Measurements from ENCODE around the gene RNF220. TPM values are rescaled to one million over a fixed set of nuclear protein-coding genes. Genes with fewer than 3 reads are reported as not detected.

Gene RNF220
- total RNA-seq, 6 experiments from 2014 or later, result 19.2 to 57.9 (median 23.0) TPM

GRCh38 chr1:44659566-44659965 lies 254.5 kb downstream of the RNF220 start:
- no peak for TF ChIP-seq POLR2A (IDR thresholded peaks at IDR 0.05)
- TF ChIP-seq CTCF (IDR thresholded peaks at IDR 0.05), result no peak
- H3K4me3 ChIP-seq, result no peak overlapping the region
- DNase-seq, result peak in 1 of 3 donors; percentile 47
- no peak for ATAC-seq
- intact Hi-C loops (cut with DNase I), result no loop called here
- H3K4me1 ChIP-seq, result peaks cover 0 to 40% (median 18%) of the 10 kb centered on the region in 4 donors
- no peaks in the 10 kb centered on the region for H3K27me3 ChIP-seq
- peaks cover 0 to 12% (median 4%) of the 10 kb centered on the region in 4 donors for H3K36me3 ChIP-seq
- 88% methylated on average over 2 of the region's 4 CpGs for WGBS (ENCODE audit: insufficient coverage, low coverage, low lambda C conversion rate, missing lambda C conversion rate)
- H3K9me3 ChIP-seq, result no peaks in the 10 kb centered on the region
- H3K27ac ChIP-seq, result peak overlapping the region in 2 of 3 donors; percentile 67 to 96

- WGBS (ENCODE audit: insufficient coverage, low coverage, low lambda C conversion rate, missing lambda C conversion rate), result 37% methylated on average over 2 of the region's 9 CpGs
Observed at GRCh38 chr1:44660176-44660575, 255.1 kb downstream of the RNF220 start.

GRCh38 chr1:44661781-44662682 lies 257.0 kb downstream of the RNF220 start:
- TF ChIP-seq CTCF (IDR thresholded peaks at IDR 0.05), result no peak
- TF ChIP-seq POLR2A (IDR thresholded peaks at IDR 0.05), result peak; percentile 52
- ATAC-seq (peak in 3 of 4 donors; percentile 7 to 39 (median 30)), DNase-seq (peak in 1 of 3 donors; percentile 42)
- intact Hi-C loops (cut with DNase I), result no loop called here
- H3K36me3 ChIP-seq, result peaks cover 0 to 9% (median 0%) of the 10 kb centered on the region in 4 donors
- H3K27me3 ChIP-seq, result no peaks in the 10 kb centered on the region
- 65% methylated on average over 9 of the region's 15 CpGs for WGBS (ENCODE audit: insufficient coverage, low coverage, low lambda C conversion rate, missing lambda C conversion rate)
- H3K9me3 ChIP-seq, result no peaks in the 10 kb centered on the region
- no peak overlapping the region for H3K4me3 ChIP-seq
- peaks cover 0 to 40% (median 18%) of the 10 kb centered on the region in 4 donors for H3K4me1 ChIP-seq
- H3K27ac ChIP-seq, result peak overlapping the region; percentile 38 to 68 (median 60)

More at GRCh38 chr1:44660176-44660575, 255.1 kb downstream of the RNF220 start:
- Histone ChIP-seq H3K36me3 (peaks cover 0 to 9% (median under 1%) of the 10 kb centered on the region in 4 donors), H3K9me3 (no peaks in the 10 kb centered on the region), H3K27ac (peak overlapping the region in 2 of 3 donors; percentile 67 to 96), H3K4me3 (no peak overlapping the region), H3K4me1 (peaks cover 0 to 40% (median 18%) of the 10 kb centered on the region in 4 donors), H3K27me3 (no peaks in the 10 kb centered on the region)
- ATAC-seq (peak; percentile 85 to 92 (median 91)), DNase-seq (peak; percentile 89 to 97 (median 95))
- intact Hi-C loops (cut with DNase I), result no loop called here
- TF ChIP-seq POLR2A (IDR thresholded peaks at IDR 0.05) (peak; percentile 77), CTCF (IDR thresholded peaks at IDR 0.05) (peak in 1 of 4 donors; percentile 6)

- peak in 1 of 3 donors; percentile 39 for DNase-seq
Observed at GRCh38 chr1:44662683-44663030, 257.6 kb downstream of the RNF220 start.

More at GRCh38 chr1:44662683-44663030, 257.6 kb downstream of the RNF220 start:
- TF ChIP-seq POLR2A (IDR thresholded peaks at IDR 0.05) (no peak), CTCF (IDR thresholded peaks at IDR 0.05) (no peak)
- H3K4me3 ChIP-seq, result no peak overlapping the region
- 80% methylated on average over 2 of the region's 5 CpGs for WGBS (ENCODE audit: insufficient coverage, low coverage, low lambda C conversion rate, missing lambda C conversion rate)
- ATAC-seq, result no peak
- H3K27ac ChIP-seq, result peak overlapping the region in 2 of 3 donors; percentile 60 to 68
- H3K9me3 ChIP-seq, result no peaks in the 10 kb centered on the region
- intact Hi-C loops (cut with DNase I), result no loop called here
- no peaks in the 10 kb centered on the region for H3K27me3 ChIP-seq
- peaks cover 0 to 9% (median 0%) of the 10 kb centered on the region in 4 donors for H3K36me3 ChIP-seq
- peaks cover 0 to 40% (median 18%) of the 10 kb centered on the region in 4 donors for H3K4me1 ChIP-seq
